Cardiac fibroblast (primary cell): ENCODE results near the gene S100A10.

Experiments used
- DNase-seq, 2 donors: peaks; one replicate each; pipeline versions ENCODE4 v3.0.0 to v3.0.0-alpha.2; 2010; ENCODE audit warnings: low read depth in 2 of 2
- H3K4me3 ChIP-seq, 2 donors: replicated peaks in 1 of 2; 1 replicate in 1 of 2; 2 replicates in 1 of 2; pipeline ENCODE4 v1.5.1; 2011; ENCODE audit warnings: low read depth in 2 of 2, low read length in 2 of 2, mild to moderate bottlenecking in 2 of 2, moderate library complexity in 1 of 2
- TF ChIP-seq, protein P1 (sequence below): IDR thresholded peaks from one replicate; pipeline ENCODE4 v1.5.1; 2011; ENCODE audit warnings: low read depth, mild to moderate bottlenecking, low read length, inconsistent platforms

S100A10 gene

DNA sequence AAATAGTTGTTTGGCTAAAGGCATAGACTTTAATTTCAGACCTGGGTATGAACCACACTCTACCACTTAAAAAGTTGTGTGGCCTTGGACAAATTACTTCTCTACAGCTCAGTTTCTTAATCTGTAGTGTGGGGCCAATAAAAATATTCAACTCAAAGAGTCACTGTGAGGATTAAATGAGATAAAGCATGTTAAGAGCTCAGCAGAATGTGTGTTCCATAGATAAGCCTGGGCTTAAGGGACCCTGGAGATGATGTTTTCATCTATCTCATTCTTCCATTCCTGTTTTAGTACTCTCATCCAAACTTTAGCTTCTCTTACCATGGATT is 17.7 kb downstream of the S100A10 start:
- TF ChIP-seq, protein P1, sequence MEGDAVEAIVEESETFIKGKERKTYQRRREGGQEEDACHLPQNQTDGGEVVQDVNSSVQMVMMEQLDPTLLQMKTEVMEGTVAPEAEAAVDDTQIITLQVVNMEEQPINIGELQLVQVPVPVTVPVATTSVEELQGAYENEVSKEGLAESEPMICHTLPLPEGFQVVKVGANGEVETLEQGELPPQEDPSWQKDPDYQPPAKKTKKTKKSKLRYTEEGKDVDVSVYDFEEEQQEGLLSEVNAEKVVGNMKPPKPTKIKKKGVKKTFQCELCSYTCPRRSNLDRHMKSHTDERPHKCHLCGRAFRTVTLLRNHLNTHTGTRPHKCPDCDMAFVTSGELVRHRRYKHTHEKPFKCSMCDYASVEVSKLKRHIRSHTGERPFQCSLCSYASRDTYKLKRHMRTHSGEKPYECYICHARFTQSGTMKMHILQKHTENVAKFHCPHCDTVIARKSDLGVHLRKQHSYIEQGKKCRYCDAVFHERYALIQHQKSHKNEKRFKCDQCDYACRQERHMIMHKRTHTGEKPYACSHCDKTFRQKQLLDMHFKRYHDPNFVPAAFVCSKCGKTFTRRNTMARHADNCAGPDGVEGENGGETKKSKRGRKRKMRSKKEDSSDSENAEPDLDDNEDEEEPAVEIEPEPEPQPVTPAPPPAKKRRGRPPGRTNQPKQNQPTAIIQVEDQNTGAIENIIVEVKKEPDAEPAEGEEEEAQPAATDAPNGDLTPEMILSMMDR, result no peak
- DNase-seq, result no peak
- no peak overlapping the region for H3K4me3 ChIP-seq

DNA sequence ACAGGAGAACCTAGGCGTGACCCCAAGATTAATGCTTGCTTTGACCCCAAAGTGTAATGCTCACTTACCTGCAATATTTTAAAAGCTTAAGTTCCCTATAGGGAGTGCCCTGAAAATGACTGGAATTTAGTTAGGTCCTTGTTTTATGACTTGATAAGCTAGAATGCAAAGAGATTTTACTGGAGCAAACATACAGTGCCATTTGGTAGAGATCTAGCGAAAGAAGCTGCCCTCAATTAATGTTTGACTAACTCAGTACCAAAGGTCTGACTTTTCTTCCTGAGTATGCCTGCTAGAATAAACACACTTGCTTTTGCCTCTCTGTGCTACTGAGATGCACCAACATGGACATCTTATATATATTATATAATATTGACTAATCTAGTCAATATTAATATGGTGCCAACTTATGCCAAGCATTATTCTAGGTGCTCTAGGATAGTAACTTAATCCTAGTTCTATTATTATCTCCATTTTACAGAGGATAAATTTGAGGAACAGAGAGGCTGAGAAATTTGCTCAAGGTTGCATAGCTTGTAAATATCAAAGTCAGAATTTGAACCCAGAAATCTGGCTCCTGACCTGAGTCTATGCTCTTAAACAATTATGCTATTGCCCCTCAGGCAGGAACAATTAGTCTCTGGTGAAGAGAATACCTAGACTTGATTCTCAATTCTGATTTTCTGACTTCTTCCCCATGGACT is 18.2 kb downstream of the S100A10 start:
- no peak for DNase-seq
- TF ChIP-seq, protein P1, result no peak
- H3K4me3 ChIP-seq, result no peak overlapping the region

DNA sequence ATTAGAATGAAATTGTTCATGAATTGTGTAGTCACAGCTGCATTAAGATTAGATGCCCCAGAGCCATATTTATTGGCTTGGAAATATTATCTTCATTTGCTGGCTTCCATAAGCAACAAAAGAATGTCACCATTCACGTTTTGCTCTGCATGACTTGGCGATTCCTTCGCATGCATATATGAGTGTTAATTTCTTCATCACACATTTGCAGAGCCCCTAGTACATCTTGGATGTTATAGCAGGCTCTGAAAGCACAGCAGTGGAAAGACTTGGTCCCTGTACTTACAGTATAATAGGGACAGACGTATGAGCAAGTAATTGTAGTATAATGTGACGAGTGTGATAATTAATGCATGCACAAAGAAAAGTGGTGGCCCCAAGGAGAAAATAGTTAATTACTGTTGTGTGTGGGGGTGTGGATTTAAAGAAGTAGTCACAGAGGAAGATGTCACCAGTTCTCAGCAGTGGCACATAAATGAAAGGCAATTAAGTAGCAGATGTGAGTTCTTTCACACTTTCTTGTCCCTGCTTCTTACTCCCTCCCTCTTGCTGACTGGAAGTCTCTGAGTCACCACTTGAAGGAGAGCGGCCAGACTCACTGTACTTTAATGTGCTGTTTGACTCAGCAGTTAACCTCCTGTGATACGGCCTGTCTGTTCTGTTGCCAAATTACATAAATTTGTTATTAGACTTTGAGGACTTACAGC is 21.0 kb downstream of the S100A10 start:
- TF ChIP-seq, protein P1, result no peak
- no peak overlapping the region for H3K4me3 ChIP-seq
- DNase-seq, result peak; percentile 76 to 85

DNA sequence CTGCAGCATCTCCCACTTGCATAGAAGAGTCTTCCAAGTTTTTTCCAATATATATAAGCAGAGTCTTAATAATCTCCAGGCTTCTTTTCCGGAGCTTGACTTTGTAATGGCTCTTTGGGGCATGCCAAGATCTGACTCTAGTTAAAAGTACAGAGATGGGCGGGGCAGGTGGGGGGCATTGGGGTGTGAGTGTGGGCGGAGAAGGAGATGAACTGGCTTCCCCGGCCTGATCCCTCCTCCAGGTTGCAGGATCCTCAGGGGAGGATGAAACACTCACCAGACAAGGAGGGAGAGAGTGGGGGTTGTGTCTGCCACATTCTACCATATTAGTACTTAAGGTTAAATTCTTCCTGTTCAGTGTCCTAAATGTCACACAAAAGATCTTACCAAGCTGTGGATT is 23.0 kb downstream of the S100A10 start:
- no peak overlapping the region for H3K4me3 ChIP-seq
- DNase-seq, result peak; percentile 33 to 80
- TF ChIP-seq, protein P1, result no peak

- TF ChIP-seq, protein P1, result no peak
- H3K4me3 ChIP-seq, result no peak overlapping the region
- no peak for DNase-seq
Observed at GRCh38 chr1:151970128-151970527, 23.5 kb downstream of the S100A10 start.

GRCh38 chr1:151968791-151969399 is 24.8 kb downstream of the S100A10 start:
- DNase-seq, result no peak
- TF ChIP-seq, protein P1, result no peak
- no peak overlapping the region for H3K4me3 ChIP-seq
